ENCODE results near the gene MAP2K5.

MAP2K5 gene

DNA sequence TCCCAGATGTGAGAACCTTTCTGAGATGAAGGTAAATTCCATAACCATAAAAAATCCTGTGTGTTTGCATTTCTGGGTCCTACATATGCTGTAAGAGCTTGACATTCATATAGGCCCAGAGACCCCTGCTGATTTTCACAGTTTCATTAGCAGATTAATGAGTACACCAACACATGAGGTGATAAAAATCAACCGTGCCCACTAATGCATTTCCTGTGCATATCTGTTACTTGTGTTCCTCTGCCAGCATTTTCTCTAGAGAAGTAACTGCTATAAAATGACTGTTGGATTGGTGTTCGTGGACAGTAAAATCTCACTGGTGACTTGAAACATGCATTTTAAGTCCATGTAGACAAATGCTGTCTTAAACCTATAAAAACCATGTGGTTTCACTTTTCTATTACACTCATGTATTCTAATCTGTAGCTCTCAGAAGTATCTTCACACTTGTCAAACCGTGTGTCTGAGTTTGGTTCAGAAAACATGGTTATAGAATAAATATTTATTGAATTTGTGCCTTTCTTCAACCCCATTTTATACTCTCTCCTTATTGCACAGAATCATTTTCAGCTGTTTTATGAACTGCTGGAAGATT lies 14.6 kb downstream of the MAP2K5 start:
- DNase-seq (ENCODE audit: low spot score) (no peak), FAIRE-seq (no peak)

DNA sequence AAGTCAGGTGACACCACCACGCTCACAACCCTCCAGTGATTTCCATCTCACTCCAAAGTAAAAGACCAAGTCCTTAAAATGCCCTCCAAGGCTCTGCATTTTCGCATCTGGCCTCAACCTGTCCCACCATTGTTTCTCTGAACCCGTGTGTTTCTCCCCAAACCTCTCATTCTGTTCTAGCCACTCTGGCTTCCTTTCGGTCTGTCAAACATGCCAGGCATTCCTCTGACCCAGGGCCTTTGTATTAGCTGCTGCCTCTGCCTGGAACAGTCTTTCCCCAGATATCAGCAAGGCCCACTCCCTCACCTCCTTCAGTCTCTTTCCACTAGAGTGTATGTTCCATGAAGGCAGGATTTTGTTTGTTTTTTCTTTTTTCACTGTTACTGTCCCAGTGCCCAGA lies 16.0 kb downstream of the MAP2K5 start:
- FAIRE-seq (no peak), DNase-seq (ENCODE audit: low spot score) (no peak)

GRCh38 chr15:67559158-67559557 lies 16.7 kb downstream of the MAP2K5 start:
- FAIRE-seq (no peak), DNase-seq (ENCODE audit: low spot score) (no peak)

- FAIRE-seq: no peak
- DNase-seq (ENCODE audit: low spot score): no peak
These were observed 17.1 kb downstream of the MAP2K5 start for GRCh38 chr15:67559576-67559975.

GRCh38 chr15:67560320-67560719 lies 17.8 kb downstream of the MAP2K5 start:
- DNase-seq (ENCODE audit: low spot score) (no peak), FAIRE-seq (no peak)

DNA sequence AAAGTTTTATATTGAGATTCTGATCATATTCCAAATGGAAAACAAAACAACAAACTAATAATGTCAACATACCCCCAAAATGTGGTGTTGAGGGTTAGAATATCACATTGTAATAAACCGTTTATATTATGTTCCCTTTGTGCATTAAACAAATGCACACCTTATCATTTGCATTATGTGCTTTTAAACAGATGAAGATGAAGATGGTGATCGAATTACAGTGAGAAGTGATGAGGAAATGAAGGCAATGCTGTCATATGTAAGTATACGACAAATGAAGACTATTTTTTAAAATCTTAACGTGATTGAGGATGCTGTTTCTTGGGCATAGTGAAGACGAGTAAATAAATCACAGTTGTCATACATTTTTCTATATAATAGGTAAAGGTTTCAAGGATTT lies 20.6 kb downstream of the MAP2K5 start:
- FAIRE-seq: no peak
- no peak for DNase-seq (ENCODE audit: low spot score)

GRCh38 chr15:67564021-67564967 lies 21.8 kb downstream of the MAP2K5 start:
- FAIRE-seq (no peak), DNase-seq (ENCODE audit: low spot score) (no peak)

DNA sequence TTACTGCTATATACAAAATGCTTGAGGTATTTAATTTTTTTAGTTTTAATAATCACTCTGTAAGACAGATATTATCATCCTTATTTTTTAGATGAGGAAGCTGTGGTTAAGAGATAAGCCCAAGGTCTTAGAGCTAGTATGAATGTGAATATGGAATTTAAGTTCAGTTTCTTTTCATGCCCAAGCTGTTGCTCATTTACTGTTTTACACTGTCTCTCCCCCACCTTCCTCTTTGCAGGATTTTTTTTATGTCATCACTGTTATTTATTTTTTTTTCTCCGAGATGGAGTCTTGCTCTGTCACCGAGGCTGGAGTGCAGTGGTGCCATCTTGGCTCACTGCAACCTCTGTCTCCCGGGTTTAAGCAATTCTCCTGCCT lies 22.5 kb downstream of the MAP2K5 start:
- DNase-seq (ENCODE audit: low spot score): no peak
- no peak for FAIRE-seq

- no peak for DNase-seq (ENCODE audit: low spot score)
These were observed 27.2 kb downstream of the MAP2K5 start for GRCh38 chr15:67569668-67570067.

DNA sequence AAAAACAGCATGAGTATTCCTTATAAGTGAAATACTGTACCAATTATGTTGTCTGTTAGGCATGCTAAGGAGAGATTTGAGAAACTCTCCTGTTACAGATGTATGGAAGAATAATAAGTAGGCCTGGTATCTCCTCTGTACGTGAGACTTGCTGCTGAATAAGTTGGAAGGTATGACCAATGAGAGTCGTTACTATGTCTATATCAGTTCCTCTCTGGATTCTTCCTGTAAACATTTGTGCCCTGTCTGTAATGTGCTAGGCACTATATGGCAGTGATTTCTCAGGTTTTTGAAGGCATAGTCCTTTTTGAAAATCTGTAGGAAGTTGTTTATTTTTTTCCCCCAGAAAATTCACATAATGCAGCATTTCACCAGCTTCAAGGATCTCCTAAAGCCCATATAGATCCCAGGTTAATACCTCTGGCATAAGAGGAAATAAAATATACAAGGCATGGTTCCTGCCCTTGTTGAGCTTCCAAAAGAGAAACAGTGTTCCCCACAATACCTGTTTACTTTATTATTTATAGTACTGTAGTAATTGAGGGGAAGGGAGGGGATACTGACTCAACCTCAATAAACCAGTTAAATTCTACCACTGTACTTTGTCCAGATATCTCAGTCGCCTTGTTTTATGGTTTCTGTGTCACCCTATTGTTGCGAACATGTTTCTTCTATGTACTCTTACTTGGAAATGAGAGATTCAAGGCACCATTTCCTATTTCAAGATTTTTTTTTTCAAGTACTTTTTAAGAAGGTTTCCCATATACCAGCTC lies 28.6 kb downstream of the MAP2K5 start:
- DNase-seq (ENCODE audit: low spot score) (no peak), FAIRE-seq (no peak)

More at GRCh38 chr15:67569668-67570067, 27.2 kb downstream of the MAP2K5 start:
- FAIRE-seq: no peak

- FAIRE-seq: no peak
- no peak for DNase-seq (ENCODE audit: low spot score)
These were observed 29.3 kb downstream of the MAP2K5 start for GRCh38 chr15:67571648-67572415.

GRCh38 chr15:67573194-67573593 lies 30.7 kb downstream of the MAP2K5 start:
- DNase-seq (ENCODE audit: low spot score): no peak

DNA sequence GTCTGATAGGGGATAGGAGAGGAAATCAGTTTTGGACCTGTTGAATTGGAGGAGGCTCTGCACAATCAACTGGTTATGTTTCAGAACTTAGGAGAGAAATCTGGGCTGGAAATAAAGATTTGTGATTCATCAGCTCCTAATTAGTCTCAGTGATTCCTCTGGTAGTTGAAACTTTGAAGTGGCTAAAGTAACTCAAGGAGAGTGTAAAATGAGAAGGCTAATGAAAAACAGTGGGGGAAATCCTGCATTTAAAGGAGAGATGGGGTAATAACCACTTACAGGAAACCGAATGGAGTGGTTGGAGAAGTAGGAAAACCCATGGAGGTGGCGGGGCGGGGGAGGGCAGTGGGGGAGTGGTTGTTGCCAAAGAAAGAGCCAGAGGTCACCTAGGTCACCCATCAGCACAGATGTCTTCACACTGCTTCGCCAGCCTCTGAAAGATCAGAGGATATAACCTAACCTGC lies 32.6 kb downstream of the MAP2K5 start:
- DNase-seq (ENCODE audit: low spot score) (no peak), FAIRE-seq (no peak)

More at GRCh38 chr15:67573194-67573593, 30.7 kb downstream of the MAP2K5 start:
- no peak for FAIRE-seq

DNA sequence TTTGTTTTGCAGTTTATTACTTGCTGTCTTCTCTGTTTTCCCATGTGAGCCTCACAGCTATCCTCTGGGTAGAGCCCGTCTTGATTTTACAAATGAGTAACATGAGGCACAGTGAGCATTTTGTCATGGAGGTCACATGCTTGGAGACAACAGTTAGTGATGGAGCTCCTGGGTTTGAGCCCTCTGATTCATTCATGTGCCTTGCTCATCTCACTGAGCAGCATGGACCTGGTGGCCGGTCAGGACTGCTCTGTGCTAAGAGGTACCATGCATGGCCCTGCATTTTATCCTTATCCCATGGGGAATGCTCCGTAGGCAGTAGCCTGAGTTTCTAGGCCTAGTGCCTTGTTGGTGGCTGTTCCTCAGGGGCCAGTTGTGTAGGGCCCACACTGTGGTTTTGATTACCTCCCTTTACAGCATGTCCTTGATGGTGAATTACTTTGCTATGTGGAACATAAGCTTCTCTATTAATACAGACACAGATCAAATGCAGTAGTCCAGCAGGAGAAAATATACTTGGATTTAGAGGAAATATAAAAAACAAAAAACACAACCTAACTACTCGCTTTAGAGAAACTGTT lies 35.6 kb downstream of the MAP2K5 start:
- no peak for FAIRE-seq
- DNase-seq (ENCODE audit: low spot score): no peak

- FAIRE-seq: no peak
- no peak for DNase-seq (ENCODE audit: low spot score)
These were observed 36.7 kb downstream of the MAP2K5 start for GRCh38 chr15:67579164-67579563.

GRCh38 chr15:67579967-67580366 lies 37.5 kb downstream of the MAP2K5 start:
- no peak for DNase-seq (ENCODE audit: low spot score)
- FAIRE-seq: no peak

DNA sequence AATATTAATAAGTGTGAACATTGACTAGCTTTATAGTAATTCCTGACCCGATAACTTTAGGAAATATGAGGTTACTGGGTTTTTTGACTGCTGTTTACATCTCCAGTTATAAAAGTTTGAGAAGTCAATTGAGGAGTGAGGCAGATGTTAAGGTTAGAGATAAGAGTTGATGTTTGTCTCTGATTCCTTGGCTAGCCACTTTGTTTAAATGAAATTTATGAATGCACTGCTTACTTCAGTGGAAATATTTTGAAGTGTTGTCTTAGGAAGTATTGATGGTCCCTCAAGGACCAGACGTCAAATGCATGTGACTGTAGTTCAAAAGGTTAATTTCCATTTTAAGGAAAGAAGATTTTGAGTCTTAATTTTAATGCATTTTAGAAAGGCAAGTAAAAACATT lies 41.7 kb downstream of the MAP2K5 start:
- FAIRE-seq: no peak
- no peak for DNase-seq (ENCODE audit: low spot score)

- FAIRE-seq (no peak), DNase-seq (ENCODE audit: low spot score) (no peak)
These were observed 43.2 kb downstream of the MAP2K5 start for GRCh38 chr15:67585681-67586080.

DNA sequence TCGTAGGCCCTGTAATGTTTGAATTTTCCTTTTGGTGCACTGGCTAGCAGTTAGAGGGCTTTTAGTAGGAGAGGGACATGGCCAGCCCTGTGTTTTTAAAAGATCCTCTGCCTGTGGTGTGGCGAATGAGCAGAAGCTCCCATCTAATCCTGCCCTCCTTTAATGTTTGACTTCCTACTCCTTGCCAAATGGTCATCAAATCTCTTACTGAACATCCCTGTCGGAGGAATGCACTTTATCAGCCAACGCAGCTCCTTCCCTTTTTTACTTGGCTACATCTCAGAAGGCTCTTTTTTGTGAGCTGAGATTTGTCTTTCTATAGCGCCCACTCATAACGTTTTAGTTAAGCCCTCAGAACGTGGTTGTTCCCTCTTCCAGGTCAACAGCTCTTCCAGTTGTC lies 44.8 kb downstream of the MAP2K5 start:
- no peak for FAIRE-seq
- no peak for DNase-seq (ENCODE audit: low spot score)

GRCh38 chr15:67587754-67588153 lies 45.3 kb downstream of the MAP2K5 start:
- DNase-seq (ENCODE audit: low spot score) (no peak), FAIRE-seq (no peak)

- DNase-seq (ENCODE audit: low spot score): no peak
- FAIRE-seq: no peak
These were observed 47.7 kb downstream of the MAP2K5 start for GRCh38 chr15:67590191-67590590.

Data from RCC 7860 (cell line).